ENCODE results near the gene TTBK1.

The TTBK1 gene

GRCh38 chr6:43235841-43236240 lies 7.4 kb upstream of the TTBK1 start:
- DNase-seq (ENCODE audit: low read depth): no peak
- TF ChIP-seq, protein P1, sequence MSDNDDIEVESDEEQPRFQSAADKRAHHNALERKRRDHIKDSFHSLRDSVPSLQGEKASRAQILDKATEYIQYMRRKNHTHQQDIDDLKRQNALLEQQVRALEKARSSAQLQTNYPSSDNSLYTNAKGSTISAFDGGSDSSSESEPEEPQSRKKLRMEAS (IDR thresholded peaks at IDR 0.05; ENCODE audit: low read depth, low read length): no peak
- TF ChIP-seq POLR2A (IDR thresholded peaks at IDR 0.05; ENCODE audit: extremely low read depth, insufficient read length) (no peak), MYC (IDR thresholded peaks at IDR 0.05; ENCODE audit: low read depth, low read length) (no peak)
- TF ChIP-seq, protein P2, sequence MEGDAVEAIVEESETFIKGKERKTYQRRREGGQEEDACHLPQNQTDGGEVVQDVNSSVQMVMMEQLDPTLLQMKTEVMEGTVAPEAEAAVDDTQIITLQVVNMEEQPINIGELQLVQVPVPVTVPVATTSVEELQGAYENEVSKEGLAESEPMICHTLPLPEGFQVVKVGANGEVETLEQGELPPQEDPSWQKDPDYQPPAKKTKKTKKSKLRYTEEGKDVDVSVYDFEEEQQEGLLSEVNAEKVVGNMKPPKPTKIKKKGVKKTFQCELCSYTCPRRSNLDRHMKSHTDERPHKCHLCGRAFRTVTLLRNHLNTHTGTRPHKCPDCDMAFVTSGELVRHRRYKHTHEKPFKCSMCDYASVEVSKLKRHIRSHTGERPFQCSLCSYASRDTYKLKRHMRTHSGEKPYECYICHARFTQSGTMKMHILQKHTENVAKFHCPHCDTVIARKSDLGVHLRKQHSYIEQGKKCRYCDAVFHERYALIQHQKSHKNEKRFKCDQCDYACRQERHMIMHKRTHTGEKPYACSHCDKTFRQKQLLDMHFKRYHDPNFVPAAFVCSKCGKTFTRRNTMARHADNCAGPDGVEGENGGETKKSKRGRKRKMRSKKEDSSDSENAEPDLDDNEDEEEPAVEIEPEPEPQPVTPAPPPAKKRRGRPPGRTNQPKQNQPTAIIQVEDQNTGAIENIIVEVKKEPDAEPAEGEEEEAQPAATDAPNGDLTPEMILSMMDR (IDR thresholded peaks at IDR 0.05; ENCODE audit: low read depth, low read length): no peak
- no peak overlapping the region for H3K4me3 ChIP-seq (ENCODE audit: low read depth, low read length)

- DNase-seq (ENCODE audit: low read depth): no peak
- TF ChIP-seq, protein P2 (IDR thresholded peaks at IDR 0.05; ENCODE audit: low read depth, low read length): no peak
- TF ChIP-seq, protein P1 (IDR thresholded peaks at IDR 0.05; ENCODE audit: low read depth, low read length): no peak
- TF ChIP-seq POLR2A (IDR thresholded peaks at IDR 0.05; ENCODE audit: extremely low read depth, insufficient read length) (no peak), MYC (IDR thresholded peaks at IDR 0.05; ENCODE audit: low read depth, low read length) (no peak)
- H3K4me3 ChIP-seq (ENCODE audit: low read depth, low read length): no peak overlapping the region
These were observed 4.2 kb upstream of the TTBK1 start for GRCh38 chr6:43239054-43239453.

DNA sequence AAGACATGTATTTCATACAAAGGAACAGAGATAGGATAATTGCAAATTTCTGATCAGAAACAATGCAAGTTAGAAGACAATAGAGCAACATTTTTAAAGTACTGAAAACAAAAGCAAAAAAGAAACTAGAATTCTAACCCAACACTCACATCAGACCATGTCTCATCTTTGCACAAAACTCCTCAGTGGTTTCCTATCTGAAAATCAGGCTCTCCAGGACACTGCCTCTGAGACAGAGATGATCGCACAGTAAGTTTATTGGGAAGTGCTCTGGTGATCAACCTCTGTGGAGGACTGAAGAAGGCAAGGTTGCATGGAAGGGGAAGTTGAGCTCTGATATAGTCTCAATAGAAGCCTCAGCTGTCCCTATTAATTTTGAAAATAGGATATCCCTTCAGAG lies 2.3 kb upstream of the TTBK1 start:
- TF ChIP-seq, protein P2 (IDR thresholded peaks at IDR 0.05; ENCODE audit: low read depth, low read length): no peak
- TF ChIP-seq POLR2A (IDR thresholded peaks at IDR 0.05; ENCODE audit: extremely low read depth, insufficient read length) (no peak), MYC (IDR thresholded peaks at IDR 0.05; ENCODE audit: low read depth, low read length) (no peak)
- TF ChIP-seq, protein P1 (IDR thresholded peaks at IDR 0.05; ENCODE audit: low read depth, low read length): no peak
- H3K4me3 ChIP-seq (ENCODE audit: low read depth, low read length): no peak overlapping the region
- no peak for DNase-seq (ENCODE audit: low read depth)

DNA sequence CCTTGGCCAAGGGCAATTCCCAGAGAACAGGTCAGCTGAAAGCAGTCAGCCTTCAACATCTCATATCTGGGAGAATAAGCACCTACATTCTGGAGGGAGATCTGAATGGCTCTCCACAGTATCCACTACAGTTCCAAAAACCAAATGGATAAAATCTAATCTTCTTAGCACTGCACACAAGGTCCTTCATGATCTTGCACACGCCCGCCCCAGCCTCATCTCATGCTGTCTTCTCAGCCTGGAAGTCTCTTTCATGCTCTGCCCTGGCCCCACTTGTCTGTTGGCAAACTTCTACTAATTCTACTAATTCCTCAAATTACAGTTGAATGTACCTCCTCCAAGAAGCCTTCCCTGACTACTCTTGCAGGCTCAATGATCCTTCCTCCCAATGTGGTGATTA lies 1.8 kb upstream of the TTBK1 start:
- no peak overlapping the region for H3K4me3 ChIP-seq (ENCODE audit: low read depth, low read length)
- TF ChIP-seq, protein P1 (IDR thresholded peaks at IDR 0.05; ENCODE audit: low read depth, low read length): no peak
- TF ChIP-seq, protein P2 (IDR thresholded peaks at IDR 0.05; ENCODE audit: low read depth, low read length): no peak
- no peak for TF ChIP-seq POLR2A (IDR thresholded peaks at IDR 0.05; ENCODE audit: extremely low read depth, insufficient read length)
- no peak for TF ChIP-seq MYC (IDR thresholded peaks at IDR 0.05; ENCODE audit: low read depth, low read length)
- DNase-seq (ENCODE audit: low read depth): no peak

- H3K4me3 ChIP-seq (ENCODE audit: low read depth, low read length): no peak overlapping the region
- DNase-seq (ENCODE audit: low read depth): no peak
- TF ChIP-seq POLR2A (IDR thresholded peaks at IDR 0.05; ENCODE audit: extremely low read depth, insufficient read length) (no peak), MYC (IDR thresholded peaks at IDR 0.05; ENCODE audit: low read depth, low read length) (no peak)
- TF ChIP-seq, protein P1 (IDR thresholded peaks at IDR 0.05; ENCODE audit: low read depth, low read length): no peak
- TF ChIP-seq, protein P2 (IDR thresholded peaks at IDR 0.05; ENCODE audit: low read depth, low read length): no peak
These were observed 512 bp downstream of the TTBK1 start for GRCh38 chr6:43243664-43244321.
